Neural cell (in vitro differentiated cells): ENCODE results near the gene NACA. TPM values are rescaled to one million over a fixed set of nuclear protein-coding genes. Genes with fewer than 3 reads are reported as not detected.

Source experiments
- H2AFZ ChIP-seq: fragments of 200-600, 300-800 bp; sonication (generic), shearing (Covaris generic); 2 replicates; pipeline ENCODE4 v1.6.0; 2014; ENCODE audit warnings: low read depth, mild to moderate bottlenecking, antibody characterized with exemption, low read length, moderate library complexity
- H3F3A ChIP-seq: fragments of 200-600 bp; shearing (Covaris generic); 2 replicates; pipeline ENCODE4 v1.6.1; 2016; ENCODE audit warnings: mild to moderate bottlenecking, moderate library complexity, mixed read lengths, antibody characterized with exemption, low read length; ENCODE audit not compliant: insufficient read depth, poor library complexity, severe bottlenecking
- H3K27ac ChIP-seq: fragments of 200-600, 300-800 bp; sonication (generic), shearing (Covaris generic); 2 replicates; pipeline ENCODE4 v1.5.1; 2014; ENCODE audit warnings: mild to moderate bottlenecking, low read length, moderate library complexity
- H3K27me3 ChIP-seq: fragments of 300-800, 200-600 bp; sonication (generic), shearing (Covaris generic); 2 replicates; pipeline ENCODE4 v1.6.0; 2014; ENCODE audit warnings: mild to moderate bottlenecking, low read depth, low read length, moderate library complexity; ENCODE audit not compliant: insufficient read depth
- H3K36me3 ChIP-seq: fragments of 300-800, 200-600 bp; sonication (generic), shearing (Covaris generic); 2 replicates; pipeline ENCODE4 v1.5.1; 2014; ENCODE audit warnings: mild to moderate bottlenecking, antibody characterized with exemption, low read length, moderate library complexity; ENCODE audit not compliant: insufficient read depth
- H3K4me2 ChIP-seq: fragments of 300-800, 200-600 bp; sonication (generic), shearing (Covaris generic); 2 replicates; pipeline ENCODE4 v1.6.0; 2014; ENCODE audit warnings: mild to moderate bottlenecking, low read length
- H3K4me3 ChIP-seq: fragments of 300-800, 200-600 bp; sonication (generic), shearing (Covaris generic); 2 replicates; pipeline ENCODE4 v1.5.1; 2014; ENCODE audit warnings: mild to moderate bottlenecking, low read length, moderate library complexity
- H3K79me2 ChIP-seq: fragments of 200-600 bp; shearing (Covaris generic); replicated peaks from 2 replicates; pipeline ENCODE4 v1.6.0; 2014; ENCODE audit warnings: mild to moderate bottlenecking, low read length, moderate library complexity; ENCODE audit not compliant: insufficient read depth
- H3K9ac ChIP-seq: fragments of 300-800, 200-600 bp; sonication (generic), shearing (Covaris generic); 2 replicates; pipeline ENCODE4 v1.6.1; 2016; ENCODE audit warnings: mild to moderate bottlenecking, low read length, mixed read lengths
- H3K9me2 ChIP-seq: fragments of 200-600 bp; shearing (Covaris generic); 2 replicates; pipeline ENCODE4 v1.6.1; 2016; ENCODE audit warnings: mild to moderate bottlenecking, low read length, mixed read lengths; ENCODE audit not compliant: insufficient read depth
- H3K9me3 ChIP-seq: fragments of 200-600, 300-800 bp; sonication (generic), shearing (Covaris generic); 2 replicates; pipeline ENCODE4 v1.6.1; 2016; ENCODE audit warnings: mild to moderate bottlenecking, mixed run types, low read length, moderate library complexity, mixed read lengths
- H4K20me1 ChIP-seq: fragments of 200-600 bp; shearing (Covaris generic); 2 replicates; pipeline ENCODE4 v1.6.1; 2016; ENCODE audit warnings: mild to moderate bottlenecking, mixed run types; ENCODE audit not compliant: insufficient read depth
- CTCF ChIP-seq: fragments of 450-650 bp; IDR thresholded peaks from 2 replicates; pipeline ENCODE4 v1.5.1; 2014; ENCODE audit warnings: antibody characterized with exemption, mild to moderate bottlenecking, moderate library complexity; ENCODE audit not compliant: poor library complexity, severe bottlenecking
- EP300 ChIP-seq: fragments of 450-650 bp; conservative IDR thresholded peaks from 2 replicates; pipeline ENCODE4 v1.6.1; 2014; ENCODE audit warnings: antibody characterized with exemption, mild to moderate bottlenecking, moderate library complexity; ENCODE audit not compliant: poor library complexity, severe bottlenecking
- EZH2 ChIP-seq: fragments of 200-600, 300-800 bp; shearing (Covaris generic), sonication (generic); IDR thresholded peaks from 2 replicates; pipeline ENCODE4 v1.6.1; 2014; ENCODE audit warnings: antibody characterized with exemption, low read length, borderline replicate concordance, mild to moderate bottlenecking; ENCODE audit not compliant: insufficient read depth, poor library complexity, severe bottlenecking
- MXI1 ChIP-seq: fragments of 450-650 bp; conservative IDR thresholded peaks from 2 replicates; pipeline ENCODE4 v1.6.1; 2014; ENCODE audit warnings: antibody characterized with exemption, mild to moderate bottlenecking; ENCODE audit not compliant: poor library complexity, severe bottlenecking
- POLR2AphosphoS5 ChIP-seq: IDR thresholded peaks from 2 replicates; pipeline ENCODE4 v1.6.1; 2012
- RAD21 ChIP-seq: fragments of 450-650 bp; conservative IDR thresholded peaks from 2 replicates; pipeline ENCODE4 v1.6.1; 2014; ENCODE audit warnings: antibody characterized with exemption, mild to moderate bottlenecking, moderate library complexity
- REST ChIP-seq: IDR thresholded peaks from 2 replicates; pipeline ENCODE4 v1.6.1; 2012; ENCODE audit warnings: borderline replicate concordance
- SMC3 ChIP-seq: fragments of 450-650 bp; conservative IDR thresholded peaks from 2 replicates; pipeline ENCODE4 v1.6.1; 2014; ENCODE audit warnings: antibody characterized with exemption, mild to moderate bottlenecking, moderate library complexity; ENCODE audit not compliant: poor library complexity
- TAF1 ChIP-seq: IDR thresholded peaks from 2 replicates; pipeline ENCODE4 v1.6.1; 2012; ENCODE audit warnings: low read depth
- polyA plus RNA-seq: library from polyadenylated mRNA; depleted of rRNA; stranded (reverse); fragments of >200 nt; gene quantifications from 2 replicates; pipeline ENCODE4 v1.2.3, GENCODE V29; 2014
- small RNA-seq, 3 experiments: library from RNA; depleted of rRNA; stranded (forward); fragments of <200 nt; gene quantifications; one replicate each; pipeline ENCODE3, GENCODE V24; 2012

The NACA gene
- polyA plus RNA-seq, 1 donor from 2014 or later: 1,797 TPM

GRCh38 chr12:56668197-56668457, 57.0 kb downstream of the NACA start:
- H2AFZ ChIP-seq: no peak overlapping the region
- peaks cover 4% of the 10 kb centered on the region for H3K36me3 ChIP-seq

More at GRCh38 chr12:56668197-56668457, 57.0 kb downstream of the NACA start:
- no peaks in the 10 kb centered on the region for H3K27me3 ChIP-seq
- H3K27ac ChIP-seq: no peak overlapping the region
- no peak overlapping the region for H3K4me2 ChIP-seq
- TF ChIP-seq RAD21: no peak
- no peak for TF ChIP-seq TAF1
- no peak for TF ChIP-seq POLR2AphosphoS5
- no peak for TF ChIP-seq CTCF
- TF ChIP-seq EP300: no peak
- no peak for TF ChIP-seq EZH2
- no peak for TF ChIP-seq REST
- no peak for TF ChIP-seq SMC3
- no peak for TF ChIP-seq MXI1
- no peaks in the 10 kb centered on the region for H3K9me2 ChIP-seq
- H3F3A ChIP-seq: no peaks in the 10 kb centered on the region
- peaks cover 8% of the 10 kb centered on the region for H3K79me2 ChIP-seq
- H3K4me3 ChIP-seq: no peak overlapping the region
- H4K20me1 ChIP-seq: no peaks in the 10 kb centered on the region
- no peaks in the 10 kb centered on the region for H3K9me3 ChIP-seq
- no peak overlapping the region for H3K9ac ChIP-seq

Small RNA genes within 50 kb of the gene (small RNA-seq; reads per million reads assigned to genes)
- 0 to 0.03 (median 0) reads per million in 3 experiments for gene RN7SL809P

Other genes with a start within 250 kb of the NACA start
- 7.4 and 10.5 TPM in 2 replicates for gene GLS2, start 237.1 kb downstream of the NACA start, polyA plus RNA-seq
- gene RBMS2, start 203.5 kb downstream of the NACA start, polyA plus RNA-seq: 2.4 and 3.2 TPM in 2 replicates
- 11.6 and 13.8 TPM in 2 replicates for gene BAZ2A, start 95.0 kb downstream of the NACA start, polyA plus RNA-seq
- 559 and 611 TPM in 2 replicates for gene ATP5F1B, start 79.3 kb downstream of the NACA start, polyA plus RNA-seq
- gene PTGES3, start 37.0 kb downstream of the NACA start, polyA plus RNA-seq: 104 and 109 TPM in 2 replicates
- gene PRIM1, start 27.0 kb upstream of the NACA start, polyA plus RNA-seq: 36.1 and 41.5 TPM in 2 replicates
- gene HSD17B6, start 38.0 kb upstream of the NACA start, polyA plus RNA-seq: 4.3 and 4.6 TPM in 2 replicates
- 0.63 TPM in 1 of 2 replicates, not detected in the other for gene SDR9C7, start 209.1 kb upstream of the NACA start, polyA plus RNA-seq
- gene RDH16, start 232.3 kb upstream of the NACA start, polyA plus RNA-seq: 0.66 and 1.0 TPM in 2 replicates